Liver (tissue), 3 donors: ENCODE data around the gene ANKLE1.

Experiments
- ATF3 ChIP-seq: IDR thresholded peaks from 2 replicates; pipeline ENCODE4 v1.6.1; 2016; ENCODE audit warnings: antibody characterized with exemption
- CTCF ChIP-seq: fragments of 150-350 bp; IDR thresholded peaks from 2 replicates; pipeline ENCODE4 v1.5.1; 2017; ENCODE audit warnings: improper control_type of control experiment, low read depth, low read length; ENCODE audit not compliant: missing input control
- EGR1 ChIP-seq, 2 donors: IDR thresholded peaks; 2 replicates each; pipeline ENCODE4 v1.6.1; 2016 to 2018; ENCODE audit warnings: antibody characterized with exemption in 2 of 2, low read depth in 2 of 2
- HNF4A ChIP-seq, 2 donors: conservative IDR thresholded peaks; 2 replicates each; pipeline ENCODE4 v1.6.1; 2016; ENCODE audit warnings: antibody characterized with exemption in 2 of 2, mild to moderate bottlenecking in 2 of 2
- JUND ChIP-seq, 2 donors: IDR thresholded peaks; 2 replicates each; pipeline ENCODE4 v1.6.1; 2016; ENCODE audit warnings: antibody characterized with exemption in 2 of 2
- MAX ChIP-seq: IDR thresholded peaks from 2 replicates; pipeline ENCODE4 v1.6.1; 2016; ENCODE audit warnings: antibody characterized with exemption
- RAD21 ChIP-seq, 2 donors: IDR thresholded peaks; 2 replicates each; pipeline ENCODE4 v1.6.1; 2016; ENCODE audit warnings: antibody characterized with exemption in 2 of 2, mild to moderate bottlenecking in 2 of 2
- REST ChIP-seq: IDR thresholded peaks from 2 replicates; pipeline ENCODE4 v1.6.1; 2016; ENCODE audit warnings: antibody characterized with exemption, mild to moderate bottlenecking
- SP1 ChIP-seq: IDR thresholded peaks from 2 replicates; pipeline ENCODE4 v1.6.1; 2018; ENCODE audit warnings: antibody characterized with exemption, mild to moderate bottlenecking
- TAF1 ChIP-seq: conservative IDR thresholded peaks from 2 replicates; pipeline ENCODE4 v1.6.1; 2016; ENCODE audit warnings: antibody characterized with exemption, mild to moderate bottlenecking
- YY1 ChIP-seq: IDR thresholded peaks from 2 replicates; pipeline ENCODE4 v1.6.1; 2016; ENCODE audit warnings: antibody characterized with exemption, mild to moderate bottlenecking
- ZBTB33 ChIP-seq: IDR thresholded peaks from 2 replicates; pipeline ENCODE4 v1.6.1; 2016; ENCODE audit warnings: antibody characterized with exemption
- donor health status: healthy.
- donor health status: healthy.

- TF ChIP-seq CTCF (no peak), SP1 (no peak), MAX (no peak), TAF1 (no peak), YY1 (no peak), ATF3 (no peak), RAD21 (IDR thresholded peaks at IDR 0.05) (no peak), REST (no peak), EGR1 (IDR thresholded peaks at IDR 0.05; ENCODE audit: low read depth in 2 of 2) (no peak), JUND (IDR thresholded peaks at IDR 0.05) (no peak), ZBTB33 (no peak), HNF4A (conservative IDR thresholded peaks at IDR 0.05) (no peak)
Observed at GRCh38 chr19:17319473-17320238, 38.0 kb downstream of the ANKLE1 start.
